Activated T-helper 17 cell treated with anti-CD3 and anti-CD28 coated beads, Interleukin-2, amount 50 U/mL, for 72 hours (primary cell): ENCODE data around the gene KCNJ3. TPM values are rescaled to one million over a fixed set of nuclear protein-coding genes. Genes with fewer than 3 reads are reported as not detected.
"Not testable (repeated sequence)": the region's sequence is repeated elsewhere in the genome, so short reads cannot be mapped to it uniquely, and the experiment has no call there.

ENCODE experiments used
- ATAC-seq: fragments of 150-1000 bp; cut with Tn5 transposase; replicated peaks from 2 replicates; pipeline ENCODE4 v1.10.0; 2021; ENCODE audit warnings: mild to moderate bottlenecking, moderate library complexity
- H3K27ac Mint-ChIP-seq: one replicate; pipeline ENCODE4 v1.8.0; 2022; ENCODE audit warnings: mixed read lengths
- H3K27me3 Mint-ChIP-seq: one replicate; pipeline ENCODE4 v1.8.0; 2022; ENCODE audit warnings: mixed read lengths
- H3K36me3 Mint-ChIP-seq: one replicate; pipeline ENCODE4 v1.8.0; 2022; ENCODE audit warnings: low read depth, mild to moderate bottlenecking, mixed read lengths
- H3K4me1 Mint-ChIP-seq: one replicate; pipeline ENCODE4 v1.8.0; 2022; ENCODE audit warnings: mixed read lengths
- H3K4me3 Mint-ChIP-seq: one replicate; pipeline ENCODE4 v1.8.0; 2022; ENCODE audit warnings: mild to moderate bottlenecking, mixed read lengths
- H3K9me3 Mint-ChIP-seq: one replicate; pipeline ENCODE4 v1.8.0; 2022; ENCODE audit warnings: mixed read lengths
- total RNA-seq, 2 donors: library from RNA; stranded (reverse); gene quantifications; one replicate each; pipeline ENCODE4 v1.2.3, GENCODE V29; 2022

Gene KCNJ3
- total RNA-seq, 2 donors from 2014 or later: not detected

GRCh38 chr2:154844513-154844912, 146.0 kb downstream of the KCNJ3 start:
- no peaks in the 10 kb centered on the region for H3K4me1 Mint-ChIP-seq
- no peaks in the 10 kb centered on the region for H3K27me3 Mint-ChIP-seq

GRCh38 chr2:154846842-154847241, 148.3 kb downstream of the KCNJ3 start:
- Mint-ChIP-seq H3K27ac (no peak overlapping the region), H3K27me3 (no peaks in the 10 kb centered on the region), H3K36me3 (no peaks in the 10 kb centered on the region), H3K4me1 (no peaks in the 10 kb centered on the region), H3K4me3 (no peak overlapping the region), H3K9me3 (peaks cover 13% of the 10 kb centered on the region)
- no peak for ATAC-seq

More at GRCh38 chr2:154844513-154844912, 146.0 kb downstream of the KCNJ3 start:
- H3K4me3 Mint-ChIP-seq: no peak overlapping the region
- no peaks in the 10 kb centered on the region for H3K36me3 Mint-ChIP-seq
- H3K9me3 Mint-ChIP-seq: peaks cover 15% of the 10 kb centered on the region
- ATAC-seq: no peak
- no peak overlapping the region for H3K27ac Mint-ChIP-seq

- Mint-ChIP-seq H3K4me1 (no peaks in the 10 kb centered on the region), H3K36me3 (no peaks in the 10 kb centered on the region)
Observed at GRCh38 chr2:154849482-154849881, 151.0 kb downstream of the KCNJ3 start.

GRCh38 chr2:154850532-154850931, 152.0 kb downstream of the KCNJ3 start:
- H3K9me3 Mint-ChIP-seq: peaks cover 6% of the 10 kb centered on the region
- no peaks in the 10 kb centered on the region for H3K36me3 Mint-ChIP-seq
- H3K4me3 Mint-ChIP-seq: no peak overlapping the region
- H3K4me1 Mint-ChIP-seq: no peaks in the 10 kb centered on the region
- H3K27ac Mint-ChIP-seq: no peak overlapping the region
- no peak for ATAC-seq
- H3K27me3 Mint-ChIP-seq: no peaks in the 10 kb centered on the region

More at GRCh38 chr2:154849482-154849881, 151.0 kb downstream of the KCNJ3 start:
- no peak overlapping the region for H3K4me3 Mint-ChIP-seq
- no peak for ATAC-seq
- no peak overlapping the region for H3K27ac Mint-ChIP-seq
- H3K9me3 Mint-ChIP-seq: peaks cover 6% of the 10 kb centered on the region
- H3K27me3 Mint-ChIP-seq: no peaks in the 10 kb centered on the region

- Mint-ChIP-seq H3K27me3 (no peaks in the 10 kb centered on the region), H3K27ac (no peak overlapping the region), H3K4me1 (no peaks in the 10 kb centered on the region), H3K9me3 (peaks cover under 1% of the 10 kb centered on the region), H3K36me3 (no peaks in the 10 kb centered on the region), H3K4me3 (no peak overlapping the region)
- no peak for ATAC-seq
Observed at GRCh38 chr2:154855138-154855537, 156.6 kb downstream of the KCNJ3 start.

- not testable (repeated sequence) for H3K4me3 Mint-ChIP-seq, H3K4me1 Mint-ChIP-seq, H3K27me3 Mint-ChIP-seq, ATAC-seq, H3K27ac Mint-ChIP-seq, H3K9me3 Mint-ChIP-seq, H3K36me3 Mint-ChIP-seq
Observed at GRCh38 chr2:154867151-154867550, 168.7 kb downstream of the KCNJ3 start.

- ATAC-seq: no peak
- no peaks in the 10 kb centered on the region for H3K9me3 Mint-ChIP-seq
- H3K27ac Mint-ChIP-seq: no peak overlapping the region
- no peak overlapping the region for H3K4me3 Mint-ChIP-seq
- no peaks in the 10 kb centered on the region for H3K36me3 Mint-ChIP-seq
- H3K4me1 Mint-ChIP-seq: no peaks in the 10 kb centered on the region
- H3K27me3 Mint-ChIP-seq: no peaks in the 10 kb centered on the region
Observed at GRCh38 chr2:154875999-154876398, 177.5 kb downstream of the KCNJ3 start.

- Mint-ChIP-seq H3K27ac (no peak overlapping the region), H3K9me3 (peaks cover 4% of the 10 kb centered on the region), H3K4me3 (no peak overlapping the region), H3K36me3 (no peaks in the 10 kb centered on the region), H3K27me3 (no peaks in the 10 kb centered on the region), H3K4me1 (no peaks in the 10 kb centered on the region)
- ATAC-seq: no peak
Observed at GRCh38 chr2:154882725-154883124, 184.2 kb downstream of the KCNJ3 start.

- Mint-ChIP-seq H3K4me1 (no peaks in the 10 kb centered on the region), H3K27ac (no peak overlapping the region), H3K9me3 (peaks cover 9% of the 10 kb centered on the region), H3K36me3 (no peaks in the 10 kb centered on the region), H3K27me3 (no peaks in the 10 kb centered on the region), H3K4me3 (no peak overlapping the region)
- ATAC-seq: no peak
Observed at GRCh38 chr2:154886316-154886715, 187.8 kb downstream of the KCNJ3 start.

- no peaks in the 10 kb centered on the region for H3K4me1 Mint-ChIP-seq
- no peaks in the 10 kb centered on the region for H3K9me3 Mint-ChIP-seq
- ATAC-seq: no peak
- no peak overlapping the region for H3K4me3 Mint-ChIP-seq
- H3K36me3 Mint-ChIP-seq: no peaks in the 10 kb centered on the region
- no peaks in the 10 kb centered on the region for H3K27me3 Mint-ChIP-seq
- no peak overlapping the region for H3K27ac Mint-ChIP-seq
Observed at GRCh38 chr2:154898269-154898668, 199.8 kb downstream of the KCNJ3 start.

GRCh38 chr2:154901063-154901462, 202.6 kb downstream of the KCNJ3 start:
- ATAC-seq: no peak
- Mint-ChIP-seq H3K36me3 (no peaks in the 10 kb centered on the region), H3K4me1 (no peaks in the 10 kb centered on the region), H3K27me3 (no peaks in the 10 kb centered on the region), H3K4me3 (no peak overlapping the region), H3K27ac (no peak overlapping the region), H3K9me3 (peaks cover 4% of the 10 kb centered on the region)
